ENCODE measurements around the gene MCHR1.

GRCh38 chr22:40729284-40729683, 50.0 kb downstream of the MCHR1 start:
- TF ChIP-seq, protein P1, sequence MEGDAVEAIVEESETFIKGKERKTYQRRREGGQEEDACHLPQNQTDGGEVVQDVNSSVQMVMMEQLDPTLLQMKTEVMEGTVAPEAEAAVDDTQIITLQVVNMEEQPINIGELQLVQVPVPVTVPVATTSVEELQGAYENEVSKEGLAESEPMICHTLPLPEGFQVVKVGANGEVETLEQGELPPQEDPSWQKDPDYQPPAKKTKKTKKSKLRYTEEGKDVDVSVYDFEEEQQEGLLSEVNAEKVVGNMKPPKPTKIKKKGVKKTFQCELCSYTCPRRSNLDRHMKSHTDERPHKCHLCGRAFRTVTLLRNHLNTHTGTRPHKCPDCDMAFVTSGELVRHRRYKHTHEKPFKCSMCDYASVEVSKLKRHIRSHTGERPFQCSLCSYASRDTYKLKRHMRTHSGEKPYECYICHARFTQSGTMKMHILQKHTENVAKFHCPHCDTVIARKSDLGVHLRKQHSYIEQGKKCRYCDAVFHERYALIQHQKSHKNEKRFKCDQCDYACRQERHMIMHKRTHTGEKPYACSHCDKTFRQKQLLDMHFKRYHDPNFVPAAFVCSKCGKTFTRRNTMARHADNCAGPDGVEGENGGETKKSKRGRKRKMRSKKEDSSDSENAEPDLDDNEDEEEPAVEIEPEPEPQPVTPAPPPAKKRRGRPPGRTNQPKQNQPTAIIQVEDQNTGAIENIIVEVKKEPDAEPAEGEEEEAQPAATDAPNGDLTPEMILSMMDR (IDR thresholded peaks at IDR 0.05) = no peak
- TF ChIP-seq EZH2 (IDR thresholded peaks at IDR 0.05) = no peak
- no peak for TF ChIP-seq EZH2phosphoT487 (IDR thresholded peaks at IDR 0.05)
